SK-N-SH (cell line): ENCODE results near the gene KCTD5.

ENCODE experiments used
- CTCF ChIP-seq: fragments of 200-600 bp; sonication (generic); IDR thresholded peaks from 2 replicates; pipeline ENCODE4 v1.6.1; 2017; ENCODE audit warnings: antibody characterized with exemption, mild to moderate bottlenecking, moderate library complexity
- EP300 ChIP-seq, 2 experiments: IDR thresholded peaks; 2 replicates each; pipeline versions ENCODE4 v1.4.0 to v1.6.1; 2012; ENCODE audit warnings: borderline replicate concordance in 1 of 2, low read depth in 1 of 2, low read length in 1 of 2
- GABPA ChIP-seq: IDR thresholded peaks from 2 replicates; pipeline ENCODE4 v1.4.0; 2012; ENCODE audit warnings: low read depth, mild to moderate bottlenecking
- JUND ChIP-seq: IDR thresholded peaks from 2 replicates; pipeline ENCODE4 v1.4.0; 2012
- NFIC ChIP-seq: IDR thresholded peaks from 2 replicates; pipeline ENCODE4 v1.4.0; 2012; ENCODE audit warnings: borderline replicate concordance
- RAD21 ChIP-seq: IDR thresholded peaks from 2 replicates; pipeline ENCODE4 v1.6.1; 2012; ENCODE audit warnings: mild to moderate bottlenecking, low read length
- REST ChIP-seq: IDR thresholded peaks from 2 replicates; pipeline ENCODE4 v1.6.1; 2012; ENCODE audit warnings: mild to moderate bottlenecking, low read depth, low read length, moderate library complexity
- RFX5 ChIP-seq: IDR thresholded peaks from 2 replicates; pipeline ENCODE4 v1.6.1; 2012; ENCODE audit warnings: mild to moderate bottlenecking, improper control_type of control experiment, low read length
- SIN3A ChIP-seq: IDR thresholded peaks from 2 replicates; pipeline ENCODE4 v1.6.1; 2012; ENCODE audit warnings: low read depth, mild to moderate bottlenecking, low read length, moderate library complexity, borderline replicate concordance
- TF ChIP-seq, protein P1 (sequence below): IDR thresholded peaks from 2 replicates; pipeline ENCODE4 v1.4.0; 2012; ENCODE audit warnings: low read depth, borderline replicate concordance

- no peak for TF ChIP-seq RAD21
- TF ChIP-seq, protein P1, sequence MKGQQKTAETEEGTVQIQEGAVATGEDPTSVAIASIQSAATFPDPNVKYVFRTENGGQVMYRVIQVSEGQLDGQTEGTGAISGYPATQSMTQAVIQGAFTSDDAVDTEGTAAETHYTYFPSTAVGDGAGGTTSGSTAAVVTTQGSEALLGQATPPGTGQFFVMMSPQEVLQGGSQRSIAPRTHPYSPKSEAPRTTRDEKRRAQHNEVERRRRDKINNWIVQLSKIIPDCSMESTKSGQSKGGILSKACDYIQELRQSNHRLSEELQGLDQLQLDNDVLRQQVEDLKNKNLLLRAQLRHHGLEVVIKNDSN: no peak
- no peak for TF ChIP-seq CTCF
- no peak for TF ChIP-seq GABPA
- TF ChIP-seq RFX5: no peak
- TF ChIP-seq JUND: no peak
- TF ChIP-seq REST: no peak
- TF ChIP-seq SIN3A: no peak
- TF ChIP-seq NFIC: no peak
- no peak for TF ChIP-seq EP300 (IDR thresholded peaks at IDR 0.05; ENCODE audit: borderline replicate concordance in 1 of 2, low read depth in 1 of 2, low read length in 1 of 2)
These were observed 58.8 kb downstream of the KCTD5 start for GRCh38 chr16:2741168-2741567.
